GM19438 (cell line): ENCODE data around the gene PRPF40B.
"Not testable (repeated sequence)": the region's sequence is repeated elsewhere in the genome, so short reads cannot be mapped to it uniquely, and the experiment has no call there.

ENCODE experiments used
- ATAC-seq: cut with Tn5 transposase; IDR thresholded peaks from one replicate; pipeline ENCODE4 v1.9.1; 2021; ENCODE audit warnings: low read depth; ENCODE audit not compliant: unreplicated experiment

Gene PRPF40B

DNA sequence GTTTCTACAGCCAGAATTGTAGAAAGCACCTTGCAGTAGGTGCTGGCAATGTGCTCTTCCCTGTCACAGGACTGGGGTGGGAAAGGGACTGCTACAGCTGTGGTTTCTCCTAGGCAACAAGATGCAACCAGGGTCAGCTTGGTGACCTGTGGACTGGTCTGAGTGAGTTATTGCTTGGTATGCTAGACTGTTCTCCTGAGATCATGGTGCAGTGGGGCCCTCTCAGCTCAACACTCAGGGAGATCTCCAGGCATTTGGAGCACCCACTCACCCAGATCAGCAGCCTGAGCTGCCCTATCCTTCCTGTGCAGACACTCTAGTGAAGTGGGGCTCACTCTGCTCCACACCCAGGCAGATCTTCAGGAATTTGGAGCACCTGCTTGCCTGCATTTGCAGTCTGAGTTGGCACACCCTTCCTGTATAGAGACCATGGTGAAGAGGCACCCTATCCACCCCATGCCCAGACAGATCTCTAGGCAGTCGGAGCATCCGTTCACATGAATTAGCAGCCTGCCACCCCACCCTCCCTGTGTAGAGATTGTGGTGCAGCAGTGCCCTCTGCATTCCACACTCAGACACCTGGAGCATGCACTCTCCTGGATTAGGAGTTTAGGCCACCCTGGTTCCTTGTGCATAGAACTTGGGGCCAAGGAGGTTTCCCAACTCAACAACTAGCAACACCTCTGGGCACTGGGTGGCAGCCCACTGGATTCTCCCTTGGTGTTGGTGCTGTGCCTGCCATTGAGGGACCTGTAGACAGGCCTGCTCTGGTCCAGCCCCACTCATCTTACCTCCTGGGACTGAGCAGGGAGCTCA is 14.1 kb upstream of the PRPF40B start:
- no peak for ATAC-seq

DNA sequence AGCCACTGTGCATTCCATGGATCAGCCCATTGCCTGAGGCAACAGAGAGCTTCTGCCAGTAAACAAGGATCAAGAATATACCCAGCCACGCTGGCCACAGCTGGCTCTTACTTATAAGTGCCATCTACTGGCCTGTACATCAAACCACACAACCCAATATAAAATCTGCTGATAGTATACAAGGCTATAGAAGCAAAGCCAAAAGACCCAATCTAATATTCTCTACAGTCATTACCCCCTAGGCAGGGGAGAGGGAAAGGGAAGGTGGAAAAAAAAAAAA is 13.5 kb upstream of the PRPF40B start:
- no peak for ATAC-seq

DNA sequence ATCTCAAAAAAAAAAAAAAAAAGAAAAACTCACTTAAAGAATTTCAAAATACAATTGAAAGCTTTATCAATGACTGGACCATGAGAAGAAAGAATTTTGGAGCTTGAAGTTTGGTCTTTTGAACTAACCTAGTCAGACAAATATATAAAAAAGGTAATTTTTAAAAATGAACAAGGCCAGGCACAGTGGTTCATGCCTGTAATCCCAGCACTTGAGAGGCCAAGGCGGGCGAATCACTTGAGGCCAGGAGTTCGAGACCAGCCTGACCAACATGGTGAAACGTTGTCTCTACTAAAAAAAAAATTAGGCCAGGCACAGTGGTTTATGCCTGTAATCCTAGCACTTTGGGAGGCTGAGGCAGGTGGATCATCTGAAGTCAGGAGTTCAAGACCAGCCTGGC is 12.6 kb upstream of the PRPF40B start:
- not testable (repeated sequence) for ATAC-seq

DNA sequence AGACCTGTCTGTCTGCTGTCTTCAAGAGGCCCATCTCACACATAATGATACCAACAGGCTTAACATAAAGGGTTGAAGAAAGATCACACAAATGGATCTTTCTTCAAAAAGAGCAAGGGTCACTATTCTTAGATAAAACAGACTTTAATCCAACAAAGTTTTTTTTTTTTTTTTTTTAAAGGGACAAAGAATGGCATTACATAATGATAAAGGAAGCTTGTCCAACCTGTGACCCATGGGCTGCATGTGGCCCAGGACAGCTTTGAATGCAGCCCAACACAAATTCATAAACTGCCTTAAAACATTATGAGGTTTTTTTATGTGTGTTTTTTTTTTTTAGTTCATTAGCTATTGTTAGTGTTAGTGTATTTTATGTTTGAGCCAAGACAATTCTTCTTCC is 11.2 kb upstream of the PRPF40B start:
- no peak for ATAC-seq

DNA sequence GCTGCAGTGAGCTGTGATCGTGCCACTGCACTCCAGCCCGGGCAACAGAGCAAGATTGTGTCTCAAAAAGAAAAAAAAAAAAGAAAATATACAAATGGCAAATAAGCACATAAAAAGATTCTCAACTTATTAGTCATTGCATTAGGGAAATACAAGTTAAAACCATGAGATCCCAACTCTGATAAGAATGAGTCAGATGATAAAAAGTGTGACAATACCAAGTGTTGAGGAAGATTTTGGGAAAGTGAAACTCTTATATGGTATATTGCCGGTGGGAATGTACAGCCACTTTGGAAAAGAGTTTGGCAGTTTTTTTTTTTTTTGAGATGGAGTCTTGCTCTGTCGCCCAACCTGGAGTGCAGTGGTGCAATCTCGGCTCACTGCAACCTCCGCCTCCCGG is 7.6 kb upstream of the PRPF40B start:
- no peak for ATAC-seq

DNA sequence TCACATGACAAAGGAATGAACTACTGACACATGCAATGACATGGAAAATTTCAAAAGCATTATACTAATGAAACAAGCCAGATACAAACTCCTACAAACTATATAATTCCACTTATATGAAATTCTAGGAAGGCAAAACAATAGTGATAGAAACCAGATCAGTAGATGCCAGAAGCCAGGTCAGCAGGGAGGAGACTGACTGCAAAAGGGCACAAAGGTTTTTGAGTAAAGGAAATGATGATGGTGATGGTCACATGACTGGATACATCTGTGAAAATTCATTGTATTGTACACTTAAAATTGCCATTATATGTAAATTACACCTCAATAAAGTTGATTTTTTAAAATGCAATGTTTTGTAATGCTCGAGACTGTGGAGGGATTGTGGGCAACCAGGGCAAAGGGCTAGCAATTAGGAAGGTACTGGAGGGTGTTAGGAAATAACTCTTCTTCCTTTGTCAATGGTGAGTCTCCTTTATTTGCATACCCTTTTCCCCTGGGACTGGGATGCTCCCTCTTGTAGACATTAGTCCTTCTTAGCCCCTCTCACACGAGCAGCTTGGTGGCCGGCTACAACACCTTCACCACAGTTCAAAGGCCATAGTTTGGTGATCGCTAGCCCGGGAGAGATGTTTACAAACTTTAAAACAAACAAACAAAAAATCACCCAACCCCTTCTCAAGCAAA is 6.7 kb upstream of the PRPF40B start:
- ATAC-seq, result no peak

DNA sequence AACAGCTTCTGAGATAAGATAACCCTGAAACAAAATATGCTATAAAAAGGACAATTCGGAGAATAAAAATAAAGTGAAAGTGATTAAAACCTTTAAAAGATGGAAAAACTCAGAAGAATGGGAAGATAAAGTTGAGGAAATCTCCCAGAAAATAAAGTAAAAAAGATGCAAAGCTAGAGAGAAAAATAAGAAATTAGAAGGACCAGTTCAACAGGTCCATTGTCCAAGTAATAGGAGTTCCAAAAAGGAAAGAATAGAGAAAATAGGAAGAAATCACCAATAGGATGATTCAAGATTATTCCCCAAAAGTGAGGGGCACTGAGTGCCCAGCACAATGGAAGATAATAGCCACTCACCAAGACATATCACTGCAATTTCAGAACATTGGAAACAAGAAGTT is 4.8 kb upstream of the PRPF40B start:
- no peak for ATAC-seq

DNA sequence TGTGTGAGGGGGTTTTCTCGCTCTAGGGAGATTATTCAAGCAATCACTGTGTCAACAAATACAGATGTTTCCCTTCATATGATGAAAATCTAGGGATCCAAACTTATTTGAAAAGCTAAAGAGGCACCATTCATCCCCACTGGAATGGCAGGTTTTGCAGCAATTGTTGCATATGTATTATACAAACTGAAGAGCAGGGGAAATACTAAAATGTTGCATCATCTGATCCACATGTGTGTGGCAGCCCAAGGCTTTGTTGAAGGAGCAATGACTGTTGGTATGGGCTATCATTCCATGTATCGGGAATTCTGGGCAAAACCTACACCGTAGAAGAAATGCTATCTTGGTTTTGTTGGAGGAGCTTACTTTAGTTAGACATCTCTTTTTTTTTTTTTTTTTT is 4.1 kb upstream of the PRPF40B start:
- no peak for ATAC-seq

DNA sequence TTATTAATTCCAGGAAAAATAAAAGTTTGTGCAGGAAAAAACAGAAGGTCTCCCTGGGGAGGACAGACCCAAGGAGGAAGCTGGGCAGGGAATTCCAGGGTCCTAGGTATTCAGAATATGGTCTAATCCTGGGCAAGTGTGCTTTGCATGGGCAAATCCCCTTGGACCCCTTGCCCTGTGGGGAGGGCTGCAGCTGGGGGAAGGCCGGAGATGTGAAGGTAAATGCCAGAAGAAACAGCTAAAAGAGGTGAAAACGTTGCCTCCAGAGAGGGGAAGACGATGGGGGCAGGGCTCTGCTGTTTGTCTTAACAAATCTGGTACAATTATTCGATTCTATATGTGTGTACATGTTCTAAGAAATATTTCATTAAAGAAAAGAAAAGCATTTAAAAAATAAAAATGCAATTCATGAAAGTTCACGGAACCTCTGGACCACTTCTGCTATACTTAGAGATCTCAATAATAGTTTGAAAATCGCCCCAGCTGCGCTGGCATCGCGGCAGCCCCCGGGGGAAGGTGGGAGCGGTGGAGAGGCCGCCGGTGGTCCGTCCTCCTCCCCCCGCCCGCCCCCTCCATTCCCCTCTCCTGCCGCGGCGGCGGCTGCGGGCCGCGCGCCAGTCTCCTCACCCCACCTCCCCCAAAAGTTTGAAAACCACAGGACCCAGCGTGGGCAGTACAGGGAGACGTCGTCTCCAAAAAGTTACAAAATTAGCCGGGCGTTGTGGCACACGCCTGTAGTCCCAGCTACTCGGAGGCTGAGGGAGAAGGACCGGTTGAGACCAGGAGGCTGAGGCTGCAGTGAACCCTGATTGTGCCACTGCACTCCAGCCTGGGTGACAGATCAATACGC is 1.5 kb upstream of the PRPF40B start:
- no peak for ATAC-seq

DNA sequence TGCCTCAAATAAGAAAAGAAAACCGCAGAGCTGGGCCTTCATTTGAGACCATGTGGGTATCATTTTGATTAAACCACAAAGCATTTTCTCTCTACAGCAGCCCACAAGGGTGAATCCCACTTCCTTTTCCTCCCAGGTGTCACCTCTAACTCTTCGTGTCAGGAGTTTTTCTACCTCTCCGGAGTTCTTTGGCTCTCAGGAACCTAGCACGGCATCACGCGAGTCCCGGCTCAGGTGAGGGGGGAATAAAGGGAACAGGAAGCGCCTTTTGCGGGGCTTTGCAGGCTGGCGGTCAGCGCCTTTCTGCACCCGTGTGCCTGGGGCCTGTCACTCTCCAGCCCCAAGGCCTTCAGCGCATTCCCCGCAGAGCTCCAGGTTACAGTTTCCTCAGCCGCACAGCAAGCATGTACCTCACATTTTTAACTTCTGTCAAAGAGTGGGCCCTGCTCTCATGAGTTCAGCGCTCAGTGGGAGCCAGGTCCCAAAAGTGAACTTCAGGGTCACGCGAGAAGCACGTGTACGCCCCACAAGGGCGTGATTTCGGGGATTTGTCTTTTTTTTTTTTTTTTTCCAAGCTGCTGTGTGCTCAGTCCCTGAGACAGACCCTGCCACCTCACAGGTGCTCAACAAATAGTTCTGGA is 740 bp upstream of the PRPF40B start:
- ATAC-seq, result peak; percentile 33

DNA sequence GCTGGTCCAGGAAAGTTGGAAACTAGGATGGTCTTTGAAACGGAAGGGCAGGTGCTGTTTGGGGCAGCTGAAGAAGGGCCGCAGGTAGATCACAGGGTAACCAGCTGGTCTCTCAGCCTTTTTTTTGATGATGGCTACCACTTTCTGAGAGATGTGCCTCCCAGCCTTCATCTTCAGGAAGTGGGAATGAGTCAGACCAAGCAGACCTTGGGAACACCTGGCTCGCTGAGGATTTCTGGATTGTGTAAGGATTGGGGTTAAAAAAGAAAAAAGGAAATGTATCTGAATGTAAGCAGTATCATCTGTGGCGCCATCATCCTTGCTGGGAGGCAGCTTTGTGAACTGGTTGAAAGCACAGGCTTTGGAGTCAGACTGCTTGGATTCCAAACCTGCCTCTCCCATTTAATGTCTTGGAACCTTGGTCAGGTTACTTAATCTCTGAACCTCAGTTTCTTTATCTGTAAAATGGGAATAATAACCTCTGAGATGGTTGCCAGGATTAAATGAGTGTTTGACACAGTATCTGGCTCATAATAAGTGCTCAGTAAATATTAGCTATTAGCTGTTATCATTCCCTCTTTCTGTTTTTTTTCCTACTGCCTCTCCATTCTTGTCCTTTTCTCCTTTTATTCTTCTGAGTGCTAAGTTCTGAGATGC is 1.7 kb downstream of the PRPF40B start:
- no peak for ATAC-seq

DNA sequence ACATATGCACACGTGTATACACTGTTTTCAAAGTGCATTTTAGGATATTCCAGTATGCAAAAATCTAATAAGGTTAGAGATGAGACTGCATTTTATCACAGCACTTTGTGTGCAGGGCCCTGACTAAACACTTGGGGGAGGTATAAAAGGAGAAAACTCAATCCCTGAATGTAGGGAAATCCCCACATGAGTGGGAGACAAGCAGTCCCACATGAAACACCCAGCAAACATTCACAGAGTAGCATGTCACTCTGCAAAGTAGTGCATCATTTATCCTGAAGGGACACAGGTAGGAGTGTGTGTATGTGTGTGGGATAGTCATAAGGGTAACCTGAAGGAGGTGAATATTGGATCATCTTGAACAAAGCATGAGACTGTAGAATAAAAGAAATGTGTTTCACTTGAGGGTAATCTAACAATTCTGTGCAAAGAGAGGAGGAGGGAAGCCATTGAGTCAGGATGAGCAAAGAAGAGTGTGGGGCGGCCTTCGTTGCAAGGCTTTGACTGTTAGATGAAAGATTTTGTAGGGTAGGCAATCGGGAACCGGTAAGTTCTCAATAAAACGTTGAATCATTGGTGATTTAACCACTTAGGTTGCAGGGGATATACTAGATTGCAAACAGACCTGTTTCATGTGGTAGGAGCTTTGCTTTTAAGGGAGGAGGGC is 2.9 kb downstream of the PRPF40B start:
- ATAC-seq, result no peak

DNA sequence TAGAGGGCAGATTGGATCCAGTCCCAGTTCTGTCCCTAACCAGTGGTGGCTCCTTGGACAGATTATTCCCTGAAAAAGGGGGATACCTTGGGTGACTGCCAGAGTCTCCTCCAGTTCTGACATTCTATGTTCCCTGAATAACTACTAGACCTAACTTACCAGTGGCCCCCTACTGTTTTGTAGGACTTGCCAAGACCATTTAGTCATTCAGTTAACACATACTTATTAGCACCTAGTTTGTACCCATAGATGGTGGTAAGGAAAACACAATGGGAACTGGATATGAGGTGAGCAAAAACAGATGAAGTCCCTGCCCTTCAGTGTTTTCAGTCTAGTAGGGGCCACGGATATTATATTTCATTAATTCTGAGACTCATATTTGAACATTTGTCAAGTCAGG is 3.5 kb downstream of the PRPF40B start:
- ATAC-seq, result no peak

DNA sequence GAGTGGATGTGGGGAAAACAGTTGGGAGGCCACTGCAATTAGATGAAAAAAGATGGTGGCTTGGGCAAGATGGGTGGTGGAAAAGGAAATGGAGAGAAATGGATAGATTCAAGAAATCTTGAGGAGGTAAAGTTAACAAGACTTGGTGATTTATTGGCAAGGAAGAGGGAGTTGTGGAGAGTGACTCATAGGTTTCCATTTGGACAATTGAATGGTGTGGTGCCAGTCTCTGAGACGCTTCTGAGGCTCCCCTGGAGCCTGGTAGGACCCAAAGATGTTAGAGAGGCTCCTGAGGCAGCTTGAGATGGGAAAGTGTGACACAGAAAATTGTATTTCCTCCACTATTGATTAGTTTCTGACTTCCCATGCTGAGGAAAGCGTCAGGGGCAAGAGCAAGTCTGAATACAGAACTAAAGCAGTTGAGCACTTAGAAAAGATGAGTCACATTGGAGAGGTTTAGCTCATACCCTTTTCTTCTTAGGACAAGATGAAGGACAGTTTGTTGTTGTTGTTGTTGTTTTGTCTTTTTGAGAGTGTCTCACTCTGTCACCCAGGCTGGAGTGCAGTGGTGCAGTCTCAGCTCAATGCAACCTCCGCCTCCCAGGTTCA is 4.5 kb downstream of the PRPF40B start:
- no peak for ATAC-seq

DNA sequence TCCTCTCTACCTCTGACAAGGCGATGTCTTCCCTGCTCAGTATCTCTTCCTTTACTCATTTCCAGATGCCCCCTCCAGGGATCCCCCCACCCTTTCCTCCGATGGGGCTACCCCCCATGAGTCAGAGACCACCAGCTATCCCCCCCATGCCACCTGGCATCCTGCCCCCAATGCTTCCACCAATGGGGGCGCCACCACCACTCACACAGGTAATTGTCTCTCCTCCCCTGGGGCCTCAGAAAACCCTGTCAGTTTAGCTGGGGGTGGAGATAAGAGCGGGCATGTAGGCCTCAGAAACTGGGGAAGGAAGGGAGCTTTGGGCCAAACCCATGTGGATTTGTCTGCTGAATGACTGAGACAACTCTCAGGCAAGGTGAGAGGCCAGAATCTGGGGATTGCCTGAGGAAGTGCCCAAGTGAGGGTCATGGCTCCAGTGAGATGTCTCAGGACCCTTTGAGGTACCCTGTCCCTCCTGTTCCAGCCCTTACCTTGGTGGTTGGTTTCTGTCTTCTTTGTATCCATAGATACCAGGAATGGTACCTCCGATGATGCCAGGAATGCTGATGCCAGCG is 8.1 kb downstream of the PRPF40B start:
- no peak for ATAC-seq

DNA sequence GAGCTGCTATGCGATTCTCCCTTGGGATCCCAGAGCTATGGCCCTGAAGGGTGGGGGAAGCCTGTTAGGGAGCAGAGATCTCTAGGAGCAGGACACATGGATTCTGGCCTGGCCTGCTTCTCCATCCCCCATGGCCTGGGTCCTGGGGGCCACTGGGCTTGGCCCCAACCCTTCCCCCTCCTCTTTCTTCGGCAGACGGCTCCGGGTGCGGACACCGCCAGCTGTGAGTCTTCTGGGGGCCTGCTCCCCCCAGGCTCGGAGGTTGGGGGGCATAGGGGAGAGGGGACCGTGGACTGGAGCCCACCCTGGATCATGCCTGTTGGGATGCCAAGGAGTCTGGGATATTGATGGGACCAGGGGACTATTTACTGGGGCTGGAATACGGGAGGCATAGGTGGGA is 9.0 kb downstream of the PRPF40B start:
- ATAC-seq, result no peak

DNA sequence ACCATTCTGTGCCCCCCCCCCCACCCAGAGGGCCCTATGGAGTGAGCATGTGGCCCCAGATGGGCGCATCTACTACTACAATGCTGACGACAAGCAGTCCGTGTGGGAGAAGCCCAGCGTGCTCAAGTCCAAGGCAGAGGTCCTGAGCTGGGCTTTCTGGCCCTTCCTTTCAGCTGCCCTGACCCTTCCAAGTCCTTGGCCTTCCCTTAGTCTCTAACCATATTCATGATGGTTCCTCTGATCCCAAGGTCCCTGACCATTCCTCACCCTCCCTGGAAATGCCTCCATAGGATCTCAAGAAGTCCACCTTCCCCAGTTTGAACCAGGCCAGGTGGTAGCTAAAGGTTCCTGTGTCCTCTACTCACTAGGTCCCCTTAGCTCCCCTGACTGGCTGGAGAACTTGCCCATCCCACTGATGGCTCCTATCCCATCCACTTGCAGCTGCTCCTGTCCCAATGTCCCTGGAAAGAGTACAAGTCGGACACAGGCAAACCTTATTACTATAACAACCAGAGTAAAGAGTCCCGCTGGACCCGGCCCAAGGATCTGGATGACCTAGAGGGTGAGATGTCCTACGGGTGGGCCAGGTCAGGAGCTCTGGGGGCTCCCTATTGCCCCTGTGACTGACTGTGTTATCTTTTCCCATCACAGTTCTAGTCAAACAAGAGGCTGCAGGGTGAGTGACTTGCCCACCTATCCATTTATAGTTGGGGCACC is 9.8 kb downstream of the PRPF40B start:
- no peak for ATAC-seq

DNA sequence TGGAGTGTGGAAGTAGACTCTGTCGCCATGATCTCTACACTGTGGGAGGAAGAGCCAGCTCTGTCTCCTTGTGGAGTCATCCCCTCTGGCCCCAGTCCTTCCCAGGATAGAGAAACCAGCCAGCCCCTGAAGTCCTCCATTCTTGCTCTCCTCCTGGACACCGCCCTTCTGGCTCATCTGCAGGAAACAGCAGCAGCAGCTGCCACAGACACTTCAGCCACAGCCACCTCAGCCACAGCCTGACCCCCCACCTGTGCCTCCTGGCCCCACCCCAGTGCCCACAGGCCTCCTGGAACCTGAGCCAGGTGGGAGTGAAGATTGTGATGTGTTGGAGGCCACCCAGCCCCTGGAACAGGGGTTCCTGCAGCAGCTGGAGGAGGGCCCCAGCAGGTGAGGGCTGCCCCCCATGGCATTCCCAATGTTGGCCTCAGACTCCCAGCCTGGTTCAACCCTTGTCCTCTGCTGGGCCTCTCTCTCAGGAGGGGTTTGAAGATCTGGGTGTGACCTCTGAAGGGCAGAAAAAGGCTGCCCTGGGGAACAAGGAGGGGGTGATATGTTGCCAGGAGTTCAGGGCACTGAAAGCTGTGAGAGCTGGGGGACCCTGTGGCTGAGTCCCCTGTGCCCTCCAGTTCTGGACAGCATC is 10.5 kb downstream of the PRPF40B start:
- ATAC-seq, result no peak
